ENCODE data around the gene USP27X. TPM values are rescaled to one million over a fixed set of nuclear protein-coding genes. Genes with fewer than 3 reads are reported as not detected.

The USP27X gene
- total RNA-seq, 1 donor, result 2.6 TPM

- peak overlapping the region; percentile 67 for H3K4me3 ChIP-seq (ENCODE audit: low read depth, low read length)
- no peak for DNase-seq (ENCODE audit: low read depth)
- TF ChIP-seq, protein P1, sequence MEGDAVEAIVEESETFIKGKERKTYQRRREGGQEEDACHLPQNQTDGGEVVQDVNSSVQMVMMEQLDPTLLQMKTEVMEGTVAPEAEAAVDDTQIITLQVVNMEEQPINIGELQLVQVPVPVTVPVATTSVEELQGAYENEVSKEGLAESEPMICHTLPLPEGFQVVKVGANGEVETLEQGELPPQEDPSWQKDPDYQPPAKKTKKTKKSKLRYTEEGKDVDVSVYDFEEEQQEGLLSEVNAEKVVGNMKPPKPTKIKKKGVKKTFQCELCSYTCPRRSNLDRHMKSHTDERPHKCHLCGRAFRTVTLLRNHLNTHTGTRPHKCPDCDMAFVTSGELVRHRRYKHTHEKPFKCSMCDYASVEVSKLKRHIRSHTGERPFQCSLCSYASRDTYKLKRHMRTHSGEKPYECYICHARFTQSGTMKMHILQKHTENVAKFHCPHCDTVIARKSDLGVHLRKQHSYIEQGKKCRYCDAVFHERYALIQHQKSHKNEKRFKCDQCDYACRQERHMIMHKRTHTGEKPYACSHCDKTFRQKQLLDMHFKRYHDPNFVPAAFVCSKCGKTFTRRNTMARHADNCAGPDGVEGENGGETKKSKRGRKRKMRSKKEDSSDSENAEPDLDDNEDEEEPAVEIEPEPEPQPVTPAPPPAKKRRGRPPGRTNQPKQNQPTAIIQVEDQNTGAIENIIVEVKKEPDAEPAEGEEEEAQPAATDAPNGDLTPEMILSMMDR (IDR thresholded peaks at IDR 0.05; ENCODE audit: insufficient read depth, low read depth, low read length), result no peak
Observed at GRCh38 chrX:49879656-49880277, 483 bp downstream of the USP27X start.

DNA sequence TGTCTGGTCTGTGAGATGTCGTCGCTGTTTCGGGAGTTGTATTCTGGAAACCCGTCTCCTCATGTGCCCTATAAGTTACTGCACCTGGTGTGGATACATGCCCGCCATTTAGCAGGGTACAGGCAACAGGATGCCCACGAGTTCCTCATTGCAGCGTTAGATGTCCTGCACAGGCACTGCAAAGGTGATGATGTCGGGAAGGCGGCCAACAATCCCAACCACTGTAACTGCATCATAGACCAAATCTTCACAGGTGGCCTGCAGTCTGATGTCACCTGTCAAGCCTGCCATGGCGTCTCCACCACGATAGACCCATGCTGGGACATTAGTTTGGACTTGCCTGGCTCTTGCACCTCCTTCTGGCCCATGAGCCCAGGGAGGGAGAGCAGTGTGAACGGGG lies 1.4 kb downstream of the USP27X start:
- H3K4me3 ChIP-seq (ENCODE audit: low read depth, low read length), result no peak overlapping the region
- TF ChIP-seq, protein P1 (IDR thresholded peaks at IDR 0.05; ENCODE audit: insufficient read depth, low read depth, low read length), result no peak
- no peak for DNase-seq (ENCODE audit: low read depth)

GRCh38 chrX:49884290-49884862 lies 5.1 kb downstream of the USP27X start:
- H3K4me3 ChIP-seq (ENCODE audit: low read depth, low read length), result no peak overlapping the region
- TF ChIP-seq, protein P1 (IDR thresholded peaks at IDR 0.05; ENCODE audit: insufficient read depth, low read depth, low read length), result peak; percentile 76
- peak; percentile 33 for DNase-seq (ENCODE audit: low read depth)

- TF ChIP-seq, protein P1 (IDR thresholded peaks at IDR 0.05; ENCODE audit: insufficient read depth, low read depth, low read length), result no peak
- no peak for DNase-seq (ENCODE audit: low read depth)
- no peak overlapping the region for H3K4me3 ChIP-seq (ENCODE audit: low read depth, low read length)
Observed at GRCh38 chrX:49892542-49892941, 13.3 kb downstream of the USP27X start.

GRCh38 chrX:49896951-49897350 lies 17.7 kb downstream of the USP27X start:
- TF ChIP-seq, protein P1 (IDR thresholded peaks at IDR 0.05; ENCODE audit: insufficient read depth, low read depth, low read length), result no peak
- H3K4me3 ChIP-seq (ENCODE audit: low read depth, low read length), result no peak overlapping the region
- DNase-seq (ENCODE audit: low read depth), result no peak

DNA sequence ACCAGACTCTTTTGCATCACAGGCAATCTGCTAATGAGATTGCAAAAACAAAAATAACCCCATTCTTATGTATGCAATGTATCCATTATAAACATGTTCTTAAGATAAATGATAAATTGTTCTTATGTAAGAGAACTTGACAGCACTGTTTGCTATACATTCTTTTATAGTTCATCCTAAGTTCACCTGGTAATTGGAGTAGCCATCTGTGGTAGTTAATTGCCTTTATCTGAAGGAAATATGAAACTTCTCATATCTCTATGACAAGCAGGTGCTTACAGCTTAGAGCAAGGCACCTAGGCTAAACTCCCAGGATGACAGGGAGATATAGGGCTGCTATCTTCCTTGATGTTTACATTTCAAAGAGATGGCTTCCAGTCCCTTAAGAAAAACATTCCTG lies 21.8 kb downstream of the USP27X start:
- TF ChIP-seq, protein P1 (IDR thresholded peaks at IDR 0.05; ENCODE audit: insufficient read depth, low read depth, low read length), result no peak
- DNase-seq (ENCODE audit: low read depth), result no peak

DNA sequence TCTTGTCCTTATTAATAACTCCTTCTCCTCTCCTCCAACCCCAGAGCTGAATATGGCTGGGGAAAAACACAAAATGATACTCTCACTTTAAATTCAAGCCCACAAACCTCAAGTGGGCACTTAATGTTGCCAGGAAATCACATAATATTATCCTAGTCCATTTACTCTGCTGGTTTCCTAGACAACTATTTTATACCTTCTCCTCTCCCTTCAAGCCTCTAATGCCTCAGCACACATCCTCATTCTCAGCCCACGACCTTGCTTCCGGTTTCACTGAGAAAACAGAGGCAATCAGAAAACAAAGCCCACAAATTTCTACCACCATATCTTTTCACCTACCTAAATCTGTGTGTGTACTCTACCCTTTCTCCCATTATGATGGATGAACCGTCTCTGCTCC lies 31.1 kb downstream of the USP27X start:
- no peak overlapping the region for H3K4me3 ChIP-seq (ENCODE audit: low read depth, low read length)
- TF ChIP-seq, protein P1 (IDR thresholded peaks at IDR 0.05; ENCODE audit: insufficient read depth, low read depth, low read length), result no peak
- no peak for DNase-seq (ENCODE audit: low read depth)

More for the DNA sequence above, 21.8 kb downstream of the USP27X start:
- H3K4me3 ChIP-seq (ENCODE audit: low read depth, low read length), result no peak overlapping the region
